Measurements from ENCODE around the gene RNASE4. TPM values are rescaled to one million over a fixed set of nuclear protein-coding genes. Genes with fewer than 3 reads are reported as not detected.
"Not testable (repeated sequence)": the region's sequence is repeated elsewhere in the genome, so short reads cannot be mapped to it uniquely, and the experiment has no call there.

RNASE4 gene
- total and polyA plus RNA-seq, 2 experiments from 2014 or later: 7.2 to 9.1 TPM

DNA sequence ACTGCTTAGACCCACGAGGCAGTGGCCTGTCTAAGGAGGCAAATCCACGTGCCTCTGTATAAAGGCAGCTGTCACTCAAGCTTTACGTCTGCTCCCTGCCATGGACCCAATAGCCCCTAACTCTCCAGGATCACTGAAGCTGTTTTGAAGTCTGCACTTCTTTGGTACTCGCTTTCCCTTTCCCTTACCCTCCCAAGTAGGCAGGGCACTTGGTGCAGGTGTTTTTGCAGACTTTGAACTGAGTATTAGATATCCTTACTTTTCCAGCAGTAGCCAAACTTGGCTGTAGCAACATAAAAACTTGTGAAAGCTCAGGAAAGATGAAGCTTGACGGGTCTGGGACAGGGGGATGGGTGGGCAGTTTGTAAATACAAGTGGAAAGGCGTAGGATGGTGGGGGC is 25.0 kb upstream of the RNASE4 start:
- Histone ChIP-seq H3K27me3 (peaks cover 93% of the 10 kb centered on the region), H3K4me3 (no peak overlapping the region), H3K36me3 (no peaks in the 10 kb centered on the region), H3K27ac (no peak overlapping the region), H3K4me1 (ENCODE audit: low read depth) (no peaks in the 10 kb centered on the region), H3K9me3 (ENCODE audit: low read depth) (no peaks in the 10 kb centered on the region)
- no peak for TF ChIP-seq CTCF (IDR thresholded peaks at IDR 0.05; ENCODE audit: low read depth, low read length)
- no peak for DNase-seq (ENCODE audit: low read depth in 1 of 2, low spot score in 1 of 2)

GRCh38 chr14:20659813-20660395 is 24.5 kb upstream of the RNASE4 start:
- Histone ChIP-seq H3K4me1 (ENCODE audit: low read depth) (no peaks in the 10 kb centered on the region), H3K4me3 (no peak overlapping the region), H3K9me3 (ENCODE audit: low read depth) (no peaks in the 10 kb centered on the region), H3K27ac (no peak overlapping the region), H3K36me3 (no peaks in the 10 kb centered on the region), H3K27me3 (peaks cover 93% of the 10 kb centered on the region)
- TF ChIP-seq CTCF (IDR thresholded peaks at IDR 0.05; ENCODE audit: low read depth, low read length): no peak
- DNase-seq (ENCODE audit: low read depth in 1 of 2, low spot score in 1 of 2): no peak

GRCh38 chr14:20661197-20661596 is 23.2 kb upstream of the RNASE4 start:
- DNase-seq (ENCODE audit: low read depth in 1 of 2, low spot score in 1 of 2): no peak
- H3K27me3 ChIP-seq: peaks cover 80% of the 10 kb centered on the region
- no peak for TF ChIP-seq CTCF (IDR thresholded peaks at IDR 0.05; ENCODE audit: low read depth, low read length)
- H3K4me1 ChIP-seq (ENCODE audit: low read depth): no peaks in the 10 kb centered on the region
- no peak overlapping the region for H3K27ac ChIP-seq
- no peaks in the 10 kb centered on the region for H3K36me3 ChIP-seq
- no peak overlapping the region for H3K4me3 ChIP-seq
- no peaks in the 10 kb centered on the region for H3K9me3 ChIP-seq (ENCODE audit: low read depth)

DNA sequence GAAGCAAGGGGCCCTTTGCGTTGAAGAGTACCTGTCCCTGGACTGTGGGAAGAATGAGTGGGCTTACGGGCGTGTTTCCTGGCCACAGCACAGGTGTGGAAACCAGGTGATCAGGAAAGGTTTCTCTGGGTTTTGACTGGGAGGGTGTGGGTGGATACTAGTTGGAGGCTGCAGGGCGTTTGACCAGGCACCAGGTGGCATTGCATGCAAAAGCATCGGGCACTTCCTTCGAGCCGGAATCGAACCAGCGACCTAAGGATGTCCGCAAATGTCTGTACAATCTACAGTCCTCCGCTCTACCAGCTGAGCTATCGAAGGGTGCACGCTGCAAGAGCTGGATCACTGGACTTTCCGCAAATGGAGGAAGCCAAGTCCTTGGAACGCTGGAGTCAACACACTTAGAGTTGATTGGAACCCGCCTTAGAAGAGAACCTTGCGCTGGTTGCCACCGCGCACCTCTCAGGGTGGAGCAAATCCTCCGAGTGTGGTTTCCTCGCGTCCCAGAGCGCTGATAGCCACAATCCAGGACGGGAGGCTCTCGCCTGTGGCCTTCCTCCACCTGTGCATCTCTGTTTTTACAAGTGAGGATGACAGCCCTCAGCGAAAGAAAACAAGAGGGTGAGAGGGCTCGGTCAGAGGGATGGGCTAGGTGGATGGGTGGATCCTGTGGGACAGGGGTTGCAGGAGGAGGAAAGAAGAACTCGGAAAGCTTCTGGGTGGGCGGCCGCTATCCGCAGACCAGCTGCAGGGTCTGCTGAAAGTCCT is 21.2 kb upstream of the RNASE4 start:
- Histone ChIP-seq H3K4me1 (ENCODE audit: low read depth) (no peaks in the 10 kb centered on the region), H3K27me3 (peaks cover 60% of the 10 kb centered on the region), H3K36me3 (no peaks in the 10 kb centered on the region), H3K9me3 (ENCODE audit: low read depth) (no peaks in the 10 kb centered on the region), H3K4me3 (peak overlapping the region; percentile 15), H3K27ac (no peak overlapping the region)
- TF ChIP-seq CTCF (IDR thresholded peaks at IDR 0.05; ENCODE audit: low read depth, low read length): peak; percentile 39
- peak; percentile 27 to 60 for DNase-seq (ENCODE audit: low read depth in 1 of 2, low spot score in 1 of 2)

DNA sequence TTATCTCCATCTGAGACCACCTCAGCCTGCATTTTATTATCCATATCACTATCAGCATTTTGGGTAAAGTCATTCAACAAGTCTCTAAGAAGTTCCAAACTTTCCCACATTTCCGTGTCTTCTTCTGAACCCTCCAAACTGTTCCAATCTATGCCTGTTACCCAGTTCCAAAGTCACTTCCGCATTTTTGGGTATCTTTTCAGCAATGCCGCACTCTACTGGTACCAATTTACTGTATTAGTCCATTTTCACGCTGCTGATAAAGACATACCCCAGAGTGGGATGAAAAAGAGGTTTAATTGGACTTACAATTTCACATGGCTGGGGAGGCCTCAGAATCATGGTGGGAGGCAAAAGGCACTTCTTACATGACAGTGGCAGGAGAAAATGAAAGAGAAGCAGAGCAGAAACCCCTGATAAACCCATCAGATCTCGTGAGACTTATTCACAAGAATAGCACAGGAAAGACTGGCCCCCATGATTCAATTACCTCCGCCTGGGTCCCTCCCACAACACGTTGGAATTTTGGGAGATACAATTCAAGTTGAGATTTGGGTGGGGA is 17.9 kb upstream of the RNASE4 start:
- not testable (repeated sequence) for H3K4me1 ChIP-seq (ENCODE audit: low read depth); H3K36me3 ChIP-seq; H3K9me3 ChIP-seq (ENCODE audit: low read depth); H3K4me3 ChIP-seq; DNase-seq (ENCODE audit: low read depth in 1 of 2, low spot score in 1 of 2); H3K27ac ChIP-seq
- peaks cover 30% of the 10 kb centered on the region for H3K27me3 ChIP-seq

DNA sequence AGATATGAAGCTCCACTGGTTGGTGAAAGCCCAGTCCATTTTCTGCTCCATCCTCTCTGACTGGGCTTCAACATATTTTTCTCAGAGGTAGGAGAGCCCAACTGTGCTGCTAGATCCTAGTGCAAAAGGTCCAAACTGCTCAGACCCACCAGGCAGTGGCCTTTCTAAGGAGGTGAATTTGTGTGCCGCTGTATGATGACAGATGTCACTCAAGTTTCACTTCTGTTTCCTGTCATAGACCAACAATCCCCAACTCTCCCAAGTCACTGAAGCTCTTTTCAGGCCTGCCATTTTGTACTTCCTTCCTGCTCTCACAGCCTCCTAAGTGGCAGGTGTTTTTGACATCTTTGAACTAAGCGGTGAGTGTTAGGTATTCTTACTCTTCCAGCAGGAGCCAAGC is 16.4 kb upstream of the RNASE4 start:
- DNase-seq (ENCODE audit: low read depth in 1 of 2, low spot score in 1 of 2): no peak
- TF ChIP-seq CTCF (IDR thresholded peaks at IDR 0.05; ENCODE audit: low read depth, low read length): no peak
- Histone ChIP-seq H3K4me1 (ENCODE audit: low read depth) (no peaks in the 10 kb centered on the region), H3K27ac (no peak overlapping the region), H3K27me3 (peaks cover 18% of the 10 kb centered on the region), H3K9me3 (ENCODE audit: low read depth) (no peaks in the 10 kb centered on the region), H3K36me3 (no peaks in the 10 kb centered on the region), H3K4me3 (no peak overlapping the region)

Data from cardiac muscle cell (in vitro differentiated cells and primary cell).